NCI-H128 (cell line): ENCODE data around the gene CPNE4.

Source experiments
- DNase-seq: peaks from one replicate; lab custom pipeline; 2025; ENCODE audit not compliant: unreplicated experiment; lab: John Stamatoyannopoulos, UW

The CPNE4 gene

GRCh38 chr3:131612745-131613144, 422.1 kb downstream of the CPNE4 start:
- DNase-seq = no peak

- no peak for DNase-seq
These were observed 424.6 kb downstream of the CPNE4 start for GRCh38 chr3:131610174-131610573.

- no peak for DNase-seq
These were observed 426.1 kb downstream of the CPNE4 start for GRCh38 chr3:131608741-131609140.

GRCh38 chr3:131608296-131608695, 426.5 kb downstream of the CPNE4 start:
- no peak for DNase-seq

- DNase-seq = no peak
These were observed 428.9 kb downstream of the CPNE4 start for GRCh38 chr3:131605916-131606315.

- DNase-seq = no peak
These were observed 432.6 kb downstream of the CPNE4 start for GRCh38 chr3:131602011-131602779.

DNA sequence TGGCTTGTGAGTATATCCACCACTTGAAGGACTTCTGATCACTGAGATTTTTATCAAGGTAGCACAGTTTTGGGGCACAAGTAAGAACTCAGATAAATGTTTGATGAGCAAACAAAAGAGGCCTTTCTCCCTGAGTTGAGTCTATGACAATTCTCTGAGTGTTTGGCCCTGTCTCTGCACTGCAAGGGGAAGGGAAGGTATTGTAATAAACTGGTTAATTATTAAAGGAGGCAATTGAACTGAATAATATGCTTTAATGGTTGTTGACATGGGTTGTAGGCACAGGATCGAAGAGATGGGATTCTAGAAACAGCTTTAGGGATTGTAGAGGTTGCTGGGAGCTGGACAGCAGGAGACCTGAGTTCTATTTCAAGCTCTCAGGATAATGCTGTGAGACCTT, 437.0 kb downstream of the CPNE4 start:
- DNase-seq = no peak

GRCh38 chr3:131596884-131597283, 437.9 kb downstream of the CPNE4 start:
- no peak for DNase-seq

DNA sequence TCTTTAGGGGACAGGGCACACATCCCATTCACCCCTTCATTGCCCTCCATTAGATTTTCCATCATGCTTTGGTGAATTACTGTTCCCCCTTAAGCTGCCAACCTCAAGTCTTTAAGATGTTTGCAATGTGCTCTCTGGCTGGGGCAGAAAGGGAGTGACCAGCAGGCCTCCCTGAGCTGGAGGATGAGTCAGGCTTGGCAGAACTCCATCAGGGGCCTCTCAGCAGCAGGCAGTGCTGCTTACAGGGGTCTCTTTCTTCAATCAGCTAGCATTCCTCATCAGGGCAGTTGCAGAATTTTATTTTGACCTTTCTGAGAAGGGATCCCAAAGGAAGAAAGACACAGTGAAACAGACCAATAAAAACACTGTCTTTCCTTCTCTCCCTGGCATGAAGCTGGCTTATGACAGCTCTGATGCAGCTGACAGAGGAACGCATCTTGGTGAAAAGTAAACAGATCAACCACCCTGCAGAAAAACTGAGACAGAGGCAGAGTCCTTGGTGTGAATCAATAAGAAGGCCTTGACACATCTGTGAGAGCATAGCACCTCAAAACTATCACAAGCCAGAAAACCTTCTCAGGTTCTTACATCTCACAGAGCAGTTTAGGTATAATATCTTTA, 443.3 kb downstream of the CPNE4 start:
- no peak for DNase-seq

- DNase-seq = no peak
These were observed 448.5 kb downstream of the CPNE4 start for GRCh38 chr3:131586277-131586676.

GRCh38 chr3:131582438-131582837, 452.4 kb downstream of the CPNE4 start:
- no peak for DNase-seq

GRCh38 chr3:131568460-131568859, 466.4 kb downstream of the CPNE4 start:
- DNase-seq = no peak

- DNase-seq = no peak
These were observed 470.0 kb downstream of the CPNE4 start for GRCh38 chr3:131564812-131565211.

- no peak for DNase-seq
These were observed 473.3 kb downstream of the CPNE4 start for GRCh38 chr3:131561511-131561910.

DNA sequence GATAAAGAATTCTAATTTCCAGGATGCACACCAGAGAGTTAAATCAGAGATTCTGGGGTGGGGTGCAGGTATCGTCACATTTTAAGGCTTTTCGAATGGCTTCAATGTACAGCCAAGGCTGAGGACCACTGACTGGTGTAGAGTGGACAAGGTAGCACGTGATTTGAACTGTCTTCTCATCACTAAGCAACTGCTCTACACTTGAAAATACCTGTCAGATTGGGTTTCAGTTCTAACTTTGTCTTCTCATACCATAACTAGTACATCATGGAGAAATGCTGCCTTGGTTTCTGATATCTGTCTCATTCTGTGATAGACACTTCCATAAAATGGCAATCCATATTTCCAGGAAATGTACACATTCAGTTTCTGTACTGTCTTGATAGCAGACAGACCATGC, 474.0 kb downstream of the CPNE4 start:
- DNase-seq = no peak

DNA sequence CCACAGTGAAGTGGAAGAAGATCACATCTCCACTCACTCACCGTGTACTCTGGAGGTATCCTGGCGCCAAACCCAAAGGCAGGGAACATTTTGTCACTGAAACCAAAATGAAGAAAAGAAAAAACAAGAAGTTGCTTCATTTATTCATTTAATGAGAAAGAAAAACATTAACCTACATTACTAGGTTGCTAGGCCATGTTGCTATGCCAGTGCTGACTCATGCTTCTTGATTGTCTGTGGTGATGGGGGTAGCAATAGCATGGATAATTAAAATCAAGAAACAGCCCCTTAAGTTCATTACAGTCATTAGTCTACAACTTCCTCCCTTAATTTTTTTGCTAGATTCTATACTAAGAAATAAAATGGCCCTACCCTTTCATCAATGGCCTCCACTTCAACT, 479.4 kb downstream of the CPNE4 start:
- DNase-seq = no peak

- no peak for DNase-seq
These were observed 481.1 kb downstream of the CPNE4 start for GRCh38 chr3:131553495-131554247.

DNA sequence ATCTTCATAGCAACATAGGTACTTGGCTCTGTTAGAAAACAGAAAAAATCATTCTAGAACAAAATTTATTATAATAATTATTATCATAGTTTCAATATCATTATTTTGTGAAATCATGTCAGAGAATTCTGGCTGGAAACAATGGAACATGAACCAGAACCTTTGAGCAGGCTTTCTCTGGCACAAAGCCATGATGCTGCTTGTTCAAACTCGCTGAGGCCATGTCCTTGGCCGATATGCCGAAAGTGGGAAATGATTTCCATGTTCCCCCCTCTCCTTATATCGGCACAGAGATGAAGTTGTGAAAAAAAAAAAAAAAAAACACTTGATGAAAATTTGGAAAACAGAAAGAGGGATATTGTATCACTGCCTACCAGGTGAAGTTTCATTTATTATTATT, 483.1 kb downstream of the CPNE4 start:
- no peak for DNase-seq

GRCh38 chr3:131550562-131551465, 484.0 kb downstream of the CPNE4 start:
- no peak for DNase-seq

DNA sequence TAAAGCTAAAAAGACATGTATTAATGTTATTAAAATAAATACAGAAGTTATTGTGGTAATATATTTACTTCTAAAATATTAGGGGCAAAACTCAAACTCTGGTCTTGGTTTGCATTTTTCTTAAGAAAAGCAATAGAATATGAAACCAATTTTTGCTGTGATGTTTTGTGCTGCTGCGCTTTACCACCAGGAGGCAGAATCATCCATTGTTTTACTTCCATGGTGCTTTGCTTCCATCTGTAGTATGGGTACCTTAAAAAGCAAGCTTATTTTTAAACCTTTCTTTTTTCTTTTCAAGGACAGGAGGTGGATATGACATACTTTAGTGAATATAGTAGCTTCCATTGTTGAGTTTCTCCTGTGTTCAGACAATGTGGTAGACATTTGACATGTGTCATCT, 485.5 kb downstream of the CPNE4 start:
- no peak for DNase-seq

GRCh38 chr3:131547585-131547984, 487.2 kb downstream of the CPNE4 start:
- no peak for DNase-seq
